NCI-H146 (cell line): ENCODE results near the gene SLCO2A1.
"Not testable (repeated sequence)": the region's sequence is repeated elsewhere in the genome, so short reads cannot be mapped to it uniquely, and the experiment has no call there.

Experiments used
- DNase-seq: peaks from one replicate; lab custom pipeline; 2025; lab: John Stamatoyannopoulos, UW

SLCO2A1 gene

GRCh38 chr3:134029734-134030378, at the start of gene SLCO2A1:
SLCO2A1 (minus strand) TSS chr3:134029925; CDS start chr3:134029802, 123 bp downstream.
- DNase-seq: peak; percentile 69

GRCh38 chr3:134079111-134079547, 49.4 kb upstream of the SLCO2A1 start:
- DNase-seq: no peak

- no peak for DNase-seq
Observed at GRCh38 chr3:134078169-134078831, 48.6 kb upstream of the SLCO2A1 start.

- DNase-seq: no peak
Observed at GRCh38 chr3:134077649-134078161, 48.0 kb upstream of the SLCO2A1 start.

- no peak for DNase-seq
Observed at GRCh38 chr3:134076851-134077250, 47.1 kb upstream of the SLCO2A1 start.

GRCh38 chr3:134075846-134076245, 46.1 kb upstream of the SLCO2A1 start:
- DNase-seq: no peak

GRCh38 chr3:134075568-134075825, 45.8 kb upstream of the SLCO2A1 start:
- no peak for DNase-seq

GRCh38 chr3:134074790-134075567, 45.3 kb upstream of the SLCO2A1 start:
- DNase-seq: no peak

GRCh38 chr3:134074001-134074789, 44.5 kb upstream of the SLCO2A1 start:
- no peak for DNase-seq

GRCh38 chr3:134073583-134073945, 43.8 kb upstream of the SLCO2A1 start:
- DNase-seq: no peak

- no peak for DNase-seq
Observed at GRCh38 chr3:134072881-134073582, 43.3 kb upstream of the SLCO2A1 start.

- DNase-seq: not testable (repeated sequence)
Observed at GRCh38 chr3:134070281-134070680, 40.6 kb upstream of the SLCO2A1 start.

GRCh38 chr3:134068429-134068828, 38.7 kb upstream of the SLCO2A1 start:
- no peak for DNase-seq

- DNase-seq: no peak
Observed at GRCh38 chr3:134067531-134068161, 37.9 kb upstream of the SLCO2A1 start.

GRCh38 chr3:134066651-134067530, 37.2 kb upstream of the SLCO2A1 start:
- no peak for DNase-seq

GRCh38 chr3:134066158-134066541, 36.4 kb upstream of the SLCO2A1 start:
- no peak for DNase-seq

- no peak for DNase-seq
Observed at GRCh38 chr3:134065252-134066157, 35.8 kb upstream of the SLCO2A1 start.

GRCh38 chr3:134064081-134064480, 34.4 kb upstream of the SLCO2A1 start:
- no peak for DNase-seq

GRCh38 chr3:134061401-134061800, 31.7 kb upstream of the SLCO2A1 start:
- no peak for DNase-seq
